ENCODE results near the gene ZFPL1. TPM values are rescaled to one million over a fixed set of nuclear protein-coding genes. Genes with fewer than 3 reads are reported as not detected.
A peak's percentile ranks its signal among the peaks of the same experiment; 100 is the strongest.

Gene ZFPL1
- total RNA-seq, 1 donor from 2014 or later: 25.0 TPM

DNA sequence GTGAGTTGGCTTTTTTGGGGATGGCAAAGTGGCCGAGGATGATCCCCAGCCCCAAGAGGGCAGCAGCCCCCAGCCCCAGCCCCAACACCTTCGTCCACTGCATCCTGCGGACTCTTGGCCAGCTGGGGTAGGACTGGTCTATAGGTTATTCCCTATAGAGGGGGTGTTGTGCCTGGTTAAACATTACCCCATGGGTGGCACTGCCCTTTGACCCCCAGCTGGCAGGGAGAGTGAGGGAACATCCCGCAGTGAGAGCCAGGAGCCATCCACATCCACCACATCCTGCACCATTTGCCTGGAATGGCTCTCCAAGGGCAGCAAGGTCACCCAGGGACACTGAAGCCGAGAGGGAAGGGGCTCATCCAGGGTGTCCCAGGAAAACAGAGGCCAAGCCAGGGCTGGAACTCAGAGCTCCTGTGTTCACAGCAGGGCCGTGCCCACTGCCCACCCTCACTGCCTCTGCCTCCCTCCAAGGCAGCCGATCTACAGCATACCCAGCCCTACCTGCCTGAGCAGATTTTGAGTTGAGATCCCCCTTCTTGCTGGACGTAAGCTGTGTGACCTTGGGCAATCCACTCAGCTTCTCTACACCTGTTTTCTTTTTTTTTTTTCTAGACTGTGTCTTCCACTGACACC lies 25.5 kb upstream of the ZFPL1 start, which contains the start of gene NAALADL1:
TSS of gene NAALADL1 (minus strand) at position 135 of the 636 bp plus-strand sequence. CDS start at position 103, 32 bp downstream.
- intact Hi-C loops (cut with DNase I): no loop called here
- peak; percentile 57 for DNase-seq (ENCODE audit: missing footprints)
- no peak for ATAC-seq

DNA sequence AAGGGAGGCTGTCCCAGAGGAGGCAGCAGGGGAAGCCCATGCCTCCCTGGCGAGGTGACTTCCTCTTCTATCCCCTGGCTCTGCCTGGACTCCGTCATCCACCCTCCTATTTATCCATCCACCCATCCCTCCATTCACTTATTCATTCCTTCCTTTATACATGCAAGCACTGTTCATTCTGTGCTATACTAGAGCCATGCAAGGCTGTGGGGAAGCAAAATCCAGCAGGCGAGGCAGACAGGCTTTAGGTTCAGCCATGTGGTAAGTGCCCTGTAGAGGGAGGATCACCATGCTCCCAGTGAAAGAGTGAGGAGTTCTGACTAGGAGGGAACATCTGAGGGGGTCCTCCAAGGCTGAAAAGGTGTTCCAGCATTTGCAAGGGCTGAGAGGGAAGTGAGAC lies 24.5 kb upstream of the ZFPL1 start:
- intact Hi-C loops (cut with DNase I): no loop called here
- ATAC-seq: no peak

DNA sequence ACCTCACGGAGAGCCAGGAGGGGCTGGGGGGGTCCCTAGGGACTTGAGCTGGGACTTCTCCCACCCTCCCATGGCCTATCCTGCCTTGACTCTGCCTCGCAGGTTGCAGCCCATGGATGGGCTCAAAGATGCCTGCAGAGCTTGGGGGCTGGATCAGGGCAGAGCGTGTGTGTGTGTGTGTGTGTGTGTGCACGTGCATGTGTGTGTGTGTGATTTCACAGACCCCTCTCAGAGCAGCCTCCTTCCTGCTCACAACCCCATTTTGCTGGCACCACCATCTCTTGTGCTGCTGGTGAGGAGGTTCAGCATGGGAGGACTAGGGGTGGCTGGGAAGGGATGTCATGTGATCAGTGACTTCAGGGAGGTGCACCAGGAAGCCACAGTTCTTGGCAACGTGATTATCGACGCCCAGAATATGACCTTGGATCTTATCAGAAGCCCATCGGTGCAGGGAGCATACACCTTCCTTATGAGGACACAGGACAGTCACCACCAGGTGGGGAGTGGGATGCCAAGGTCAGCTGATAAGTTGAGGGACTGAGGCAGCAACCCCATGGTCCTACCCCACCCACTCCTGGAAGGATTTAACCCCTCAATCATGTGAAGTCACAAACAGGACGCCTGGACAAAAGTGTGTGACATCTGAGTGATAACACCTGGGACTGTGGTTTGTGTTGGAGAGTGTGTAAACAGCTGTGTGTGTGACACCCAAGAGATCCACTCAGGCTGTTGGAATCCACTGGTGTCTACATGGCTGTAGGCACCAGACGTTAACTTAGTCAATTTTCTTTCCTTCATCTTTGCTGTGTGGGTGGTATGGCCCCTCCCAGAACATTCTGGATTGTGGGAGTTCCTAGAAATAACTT lies 23.8 kb upstream of the ZFPL1 start:
- ATAC-seq (no peak), DNase-seq (ENCODE audit: missing footprints) (peak; percentile 11)
- intact Hi-C loops (cut with DNase I): no loop called here

More for the DNA sequence above, 24.5 kb upstream of the ZFPL1 start:
- DNase-seq (ENCODE audit: missing footprints): peak; percentile 4

DNA sequence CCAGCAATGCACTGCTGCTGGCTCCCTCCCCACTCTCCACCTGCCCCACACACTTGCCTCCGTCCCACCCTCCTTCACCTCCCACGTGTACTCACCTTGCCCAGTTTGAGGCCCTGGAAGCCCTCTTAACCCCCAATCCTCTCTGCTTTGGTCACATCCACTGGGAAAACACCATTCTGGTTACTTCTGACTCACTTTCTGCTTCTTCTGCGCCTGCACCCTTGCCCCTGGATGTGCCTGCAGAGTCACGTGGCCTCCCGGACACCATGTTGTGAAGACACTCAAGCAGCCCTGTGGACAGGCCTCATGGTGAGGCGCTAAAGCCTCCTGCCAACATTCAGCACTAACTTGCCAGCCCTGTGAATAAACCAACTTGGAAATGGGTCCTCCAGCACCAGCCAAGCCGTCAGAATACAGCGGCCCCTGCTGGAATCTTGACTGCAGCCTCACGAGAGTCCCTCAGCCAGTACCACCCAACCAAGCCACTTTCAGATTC lies 23.1 kb upstream of the ZFPL1 start:
- DNase-seq (ENCODE audit: missing footprints) (no peak), ATAC-seq (no peak)
- intact Hi-C loops (cut with DNase I): no loop called here

DNA sequence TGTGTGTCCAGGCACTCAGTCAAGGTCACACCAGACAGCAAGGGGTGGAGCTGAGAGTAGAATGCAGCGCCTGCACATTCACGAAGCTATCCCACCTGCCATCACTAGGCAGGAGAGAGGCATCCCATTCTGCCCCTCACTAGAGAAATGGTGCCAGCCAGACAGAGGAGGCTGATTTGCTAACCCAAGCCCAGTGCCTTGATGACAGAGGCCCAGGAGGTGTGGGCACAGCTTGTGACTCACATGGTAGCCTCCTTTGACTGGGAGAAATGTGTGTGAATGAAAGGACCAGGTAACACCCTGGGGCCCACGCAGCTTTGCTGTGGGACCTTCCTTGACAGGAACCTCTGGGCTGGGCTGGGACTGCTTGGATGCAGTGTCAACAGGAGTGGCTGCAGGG lies 20.5 kb upstream of the ZFPL1 start:
- intact Hi-C loops (cut with DNase I): no loop called here
- DNase-seq (ENCODE audit: missing footprints) (no peak), ATAC-seq (no peak)

DNA sequence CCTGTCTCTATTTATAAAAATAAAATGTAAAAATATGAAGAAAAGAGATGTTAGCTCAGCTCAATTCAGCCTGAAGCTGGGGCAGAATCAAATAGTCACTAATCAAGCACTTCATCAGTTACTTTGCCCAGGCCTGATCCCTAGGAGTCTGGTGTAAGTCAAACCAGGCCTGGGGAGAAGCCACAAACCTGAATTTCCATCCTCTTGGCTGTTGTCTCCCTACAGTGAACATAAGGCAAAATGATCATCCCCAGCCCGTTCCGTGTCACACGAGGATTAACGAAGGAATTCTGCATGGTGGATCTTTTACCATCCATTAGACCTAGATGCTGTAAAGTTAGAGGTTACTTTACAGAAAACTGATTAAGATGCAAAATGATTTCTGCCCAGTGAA lies 19.2 kb upstream of the ZFPL1 start:
- DNase-seq (ENCODE audit: missing footprints) (no peak), ATAC-seq (no peak)
- intact Hi-C loops (cut with DNase I): no loop called here

DNA sequence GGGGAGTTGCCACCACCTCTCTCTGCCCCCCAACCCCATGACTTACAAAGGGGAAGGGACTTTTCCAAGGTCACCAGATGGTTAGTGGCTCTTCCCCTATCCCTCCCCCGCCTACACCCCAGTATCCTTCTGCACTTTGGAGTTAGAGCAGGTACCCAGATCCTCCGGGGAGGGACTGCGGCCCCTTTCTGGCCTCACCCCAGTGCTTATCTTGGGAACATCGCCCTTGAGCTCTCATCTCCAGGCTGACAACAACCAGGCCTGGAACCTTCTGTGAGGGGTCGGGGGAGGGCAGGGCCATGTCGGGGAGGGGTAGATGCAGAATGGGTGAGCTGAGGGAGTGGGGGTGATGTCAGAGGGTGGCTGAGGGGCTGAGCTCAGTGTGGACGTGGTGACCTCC lies 18.2 kb upstream of the ZFPL1 start:
- ATAC-seq: no peak
- peak; percentile 41 for DNase-seq (ENCODE audit: missing footprints)
- intact Hi-C loops (cut with DNase I): no loop called here

DNA sequence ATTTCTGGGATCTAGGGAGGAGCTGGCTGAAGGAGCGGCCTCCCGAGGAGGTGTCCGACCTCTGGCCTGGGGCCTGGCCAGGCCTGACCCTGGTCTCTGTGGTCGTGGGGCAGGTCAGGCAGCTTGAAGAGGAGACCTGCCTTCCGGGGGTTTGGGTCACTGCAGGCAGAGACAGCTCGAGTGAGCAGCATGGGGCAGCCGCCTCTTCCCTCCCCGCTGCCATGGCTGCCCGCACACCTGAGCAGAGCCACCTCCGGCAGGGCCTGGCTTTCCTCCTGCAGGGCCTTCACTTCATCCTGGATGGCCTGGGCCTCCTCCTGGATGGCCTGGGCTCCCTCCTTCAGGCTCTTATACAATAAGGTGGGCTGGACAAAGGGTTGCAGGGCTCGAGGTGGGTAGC lies 17.7 kb upstream of the ZFPL1 start:
- peak; percentile 17 for DNase-seq (ENCODE audit: missing footprints)
- no peak for ATAC-seq
- intact Hi-C loops (cut with DNase I): no loop called here

DNA sequence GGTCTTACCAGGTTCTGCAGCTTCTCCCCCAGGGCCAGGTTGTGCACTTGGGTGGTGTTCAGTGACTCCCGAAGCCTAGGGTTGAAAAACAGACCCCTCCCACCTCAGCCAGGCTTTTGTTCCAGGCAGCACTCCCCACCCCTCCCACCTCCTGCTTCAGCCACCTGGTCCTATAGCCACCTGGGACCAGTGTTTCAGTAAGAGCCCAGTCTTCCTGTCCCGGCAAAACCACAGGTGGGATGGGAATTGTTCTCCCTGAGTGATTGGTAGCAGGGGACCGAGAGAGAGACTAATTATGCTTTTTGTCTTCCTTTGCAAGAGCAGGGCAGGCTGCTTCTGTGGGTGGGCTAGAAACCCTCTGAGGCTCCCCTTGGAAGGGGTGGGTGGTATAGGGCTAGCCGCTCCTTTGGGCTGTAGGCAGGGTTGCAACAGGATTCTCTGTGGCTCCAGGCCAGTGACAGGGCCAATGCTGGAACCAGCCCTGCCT lies 17.2 kb upstream of the ZFPL1 start:
- no peak for ATAC-seq
- intact Hi-C loops (cut with DNase I): no loop called here
- no peak for DNase-seq (ENCODE audit: missing footprints)

DNA sequence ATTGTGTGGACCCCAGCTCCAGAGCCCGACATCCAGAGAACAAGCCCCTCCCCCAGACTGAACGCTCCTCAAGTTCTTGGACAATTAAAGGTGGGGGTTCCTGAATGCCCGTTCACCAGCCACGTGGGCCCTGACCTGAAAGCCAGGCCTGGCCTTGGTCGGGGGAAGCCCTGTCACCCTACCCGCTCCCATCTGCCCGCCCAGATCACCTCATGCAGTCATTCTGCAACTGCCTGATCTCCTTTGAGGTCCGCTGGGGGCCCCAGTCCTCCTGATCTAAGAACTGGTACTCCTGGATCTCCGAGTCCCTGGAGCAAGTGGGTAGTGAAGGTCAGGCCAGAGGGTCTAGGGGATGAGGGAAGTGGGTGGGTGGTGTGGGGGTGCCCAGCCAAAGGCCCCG lies 16.6 kb upstream of the ZFPL1 start:
- ATAC-seq: no peak
- DNase-seq (ENCODE audit: missing footprints): peak; percentile 31
- intact Hi-C loops (cut with DNase I): no loop called here

DNA sequence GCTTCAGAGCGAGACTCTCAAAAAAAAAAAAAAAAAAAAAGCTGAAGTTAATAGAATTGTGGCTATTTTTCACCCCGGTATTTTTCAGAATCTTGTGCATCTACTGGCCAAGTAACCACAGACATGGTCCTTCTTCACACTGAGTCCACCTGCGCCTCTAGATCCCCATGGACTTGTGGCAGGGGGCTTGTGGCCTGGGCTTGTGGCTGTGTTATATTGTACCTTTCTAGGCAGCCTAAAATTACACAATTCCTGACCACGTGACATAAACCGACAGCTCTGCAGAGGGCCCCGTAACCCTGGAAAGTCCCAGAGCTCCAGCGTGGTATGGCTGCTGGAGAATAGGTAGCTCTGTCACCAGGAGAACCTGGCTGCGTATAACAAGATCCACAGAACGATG lies 14.8 kb upstream of the ZFPL1 start:
- intact Hi-C loops (cut with DNase I): no loop called here
- DNase-seq (ENCODE audit: missing footprints) (no peak), ATAC-seq (no peak)

DNA sequence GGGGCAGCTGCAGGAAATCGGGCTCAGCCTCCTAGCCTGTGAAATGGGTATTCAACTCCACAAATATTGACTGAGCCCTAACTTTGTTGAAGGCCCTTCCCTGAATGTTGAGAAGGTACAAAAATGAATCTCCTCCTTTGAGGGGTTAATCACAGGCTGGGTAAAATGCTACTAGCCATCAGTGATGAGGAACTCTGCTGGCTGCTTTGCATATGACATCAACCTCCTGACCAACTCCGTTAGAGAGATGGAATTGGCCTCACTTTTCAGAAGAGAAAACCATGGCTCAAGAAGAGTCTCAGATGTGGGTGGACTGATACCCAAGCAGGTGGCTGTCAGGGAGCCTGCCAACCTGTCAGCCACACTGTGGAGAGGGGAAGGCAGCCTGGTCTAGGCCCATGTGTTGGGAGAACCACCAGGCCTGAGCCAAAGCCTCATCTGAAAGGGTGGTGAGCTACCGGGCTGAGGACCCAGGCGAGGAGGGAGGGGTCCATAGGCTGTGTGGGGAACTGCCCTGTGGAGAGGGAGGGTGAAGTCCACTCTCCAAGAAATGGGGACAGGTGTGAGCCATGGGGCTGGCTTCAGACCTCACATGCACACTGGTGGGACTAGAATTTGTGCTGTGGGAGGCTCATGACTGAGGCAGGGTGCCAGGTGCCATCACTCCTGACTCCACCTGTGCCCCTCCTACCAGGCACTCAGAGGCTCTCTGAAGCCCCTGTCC lies 12.0 kb upstream of the ZFPL1 start:
- DNase-seq (ENCODE audit: missing footprints): no peak
- no peak for ATAC-seq
- intact Hi-C loops (cut with DNase I): no loop called here

DNA sequence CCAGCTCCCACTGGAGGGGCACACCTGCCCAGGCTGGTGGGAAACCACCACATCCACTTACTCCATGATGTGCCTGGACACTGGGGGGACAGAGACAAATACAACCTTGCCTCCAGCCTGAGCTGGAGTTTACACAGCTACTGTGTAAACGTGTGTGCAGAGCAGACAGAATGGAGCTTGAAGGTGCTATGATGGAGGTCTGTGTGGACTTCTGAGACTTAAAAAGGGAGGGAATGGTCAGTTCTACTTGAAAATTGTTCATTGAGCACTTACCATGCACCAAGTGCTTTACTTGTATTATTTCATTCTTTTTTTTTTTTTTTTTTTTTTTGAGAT lies 11.4 kb upstream of the ZFPL1 start:
- no peak for ATAC-seq
- DNase-seq (ENCODE audit: missing footprints): no peak
- intact Hi-C loops (cut with DNase I): no loop called here

DNA sequence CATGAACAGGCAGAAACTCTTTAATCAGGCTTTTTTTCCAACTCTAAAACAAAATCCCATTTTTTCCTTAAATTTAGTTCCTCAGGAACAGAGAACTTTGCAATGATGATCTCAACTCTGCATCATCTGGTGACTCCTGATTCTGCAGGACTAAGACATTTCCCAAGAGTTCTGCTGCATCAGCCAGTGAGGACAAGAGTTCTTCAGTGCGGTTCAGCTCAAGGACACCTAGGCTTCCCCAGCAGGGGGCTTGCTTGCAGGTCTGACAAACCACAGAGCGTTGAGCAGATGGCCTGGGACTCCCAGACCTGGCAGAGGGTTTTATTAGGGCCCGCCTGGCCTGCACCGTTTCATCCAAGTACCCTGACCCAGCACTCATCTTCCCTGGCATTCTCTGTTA lies 6.6 kb upstream of the ZFPL1 start:
- intact Hi-C loops (cut with DNase I): no loop called here
- no peak for ATAC-seq
- DNase-seq (ENCODE audit: missing footprints): no peak

DNA sequence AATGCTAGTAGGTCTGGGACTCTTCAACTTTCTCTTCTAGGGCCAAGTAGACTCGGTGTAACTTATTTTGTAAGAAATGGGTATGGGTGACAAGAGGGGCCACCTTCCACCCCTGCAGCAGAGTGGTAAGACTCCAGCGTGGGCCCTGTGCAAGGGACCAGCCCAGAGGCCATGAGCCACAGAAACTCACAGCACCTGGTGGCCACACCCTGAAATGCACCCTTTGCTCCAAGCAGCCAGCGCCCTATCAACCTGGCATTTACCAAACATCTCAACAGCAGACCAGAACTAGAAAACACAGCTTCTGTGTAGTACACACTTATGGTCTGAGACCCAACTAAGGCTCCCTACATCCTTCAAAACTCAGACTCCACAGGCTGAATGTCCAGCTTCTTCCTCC lies 5.9 kb upstream of the ZFPL1 start:
- peak; percentile 60 for ATAC-seq
- DNase-seq (ENCODE audit: missing footprints): no peak
- intact Hi-C loops (cut with DNase I): no loop called here

DNA sequence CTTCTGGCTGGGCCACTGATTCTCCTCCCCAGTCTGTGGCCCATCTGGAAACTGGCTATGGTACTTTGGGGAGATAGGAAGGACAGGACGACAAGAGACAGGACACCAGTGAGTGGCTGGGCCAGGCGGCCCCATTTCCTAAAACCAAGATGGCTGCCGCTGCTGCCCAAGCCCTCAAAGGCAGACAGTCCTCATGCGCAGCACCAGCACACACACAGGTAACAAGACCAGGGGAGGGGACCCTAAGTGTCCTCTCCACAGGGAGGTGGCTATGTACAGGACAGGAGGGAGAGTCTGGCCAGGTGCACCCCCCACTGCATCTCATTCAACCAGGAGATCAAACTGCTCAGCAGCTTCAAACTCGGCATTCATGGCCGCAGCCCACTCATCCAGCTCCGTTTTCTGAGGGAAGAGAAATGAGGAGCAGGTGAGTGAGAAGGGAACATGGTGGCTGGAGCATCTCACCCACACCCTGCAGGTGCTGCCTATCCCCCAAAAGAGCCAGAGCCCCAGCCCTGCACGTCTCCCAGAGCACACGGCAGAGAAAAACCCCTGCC lies 5.2 kb upstream of the ZFPL1 start:
- intact Hi-C loops (cut with DNase I): no loop called here
- ATAC-seq: no peak

DNA sequence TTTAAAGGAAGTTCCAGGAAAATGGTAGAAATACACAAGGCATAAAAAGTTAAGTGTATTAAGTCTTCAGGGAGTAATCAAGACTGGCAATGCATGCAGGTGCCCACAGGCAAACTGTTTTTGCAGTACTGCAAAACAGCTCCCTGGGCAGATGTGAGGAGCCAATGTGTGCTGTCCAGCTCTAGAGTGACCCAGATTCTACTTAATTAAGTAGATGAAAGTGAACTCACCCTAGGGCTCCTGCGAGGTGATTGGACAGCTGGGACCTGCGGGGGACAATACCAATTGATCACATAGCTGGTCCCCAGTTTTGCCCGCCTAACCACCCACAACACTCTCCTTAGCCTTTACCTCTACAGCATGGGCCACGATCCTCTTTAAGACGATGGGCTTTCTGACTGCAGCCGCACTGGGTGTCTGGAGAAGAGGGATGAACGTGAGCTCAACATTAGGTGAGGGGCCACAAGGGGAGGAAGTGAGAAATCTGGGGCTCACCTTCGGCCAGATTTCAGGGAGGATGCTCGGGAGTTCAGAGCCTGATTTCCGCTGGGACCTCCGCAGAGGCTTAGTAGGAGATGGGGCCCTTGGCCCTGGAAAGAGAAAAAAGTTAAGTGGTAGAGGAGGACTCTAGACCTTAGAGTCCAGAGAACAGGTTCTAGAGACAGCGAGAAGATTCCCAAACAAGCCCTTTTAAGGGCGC lies 738 bp upstream of the ZFPL1 start:
- no peak for DNase-seq (ENCODE audit: missing footprints)
- ATAC-seq: no peak
- intact Hi-C loops (cut with DNase I): loop anchor here (5.0 kb wide), 2 partner anchors 41 to 56 kb away; partner anchors contain the start of genes SAC3D1 and SNX15

More for the DNA sequence above, 5.2 kb upstream of the ZFPL1 start:
- DNase-seq (ENCODE audit: missing footprints): no peak

DNA sequence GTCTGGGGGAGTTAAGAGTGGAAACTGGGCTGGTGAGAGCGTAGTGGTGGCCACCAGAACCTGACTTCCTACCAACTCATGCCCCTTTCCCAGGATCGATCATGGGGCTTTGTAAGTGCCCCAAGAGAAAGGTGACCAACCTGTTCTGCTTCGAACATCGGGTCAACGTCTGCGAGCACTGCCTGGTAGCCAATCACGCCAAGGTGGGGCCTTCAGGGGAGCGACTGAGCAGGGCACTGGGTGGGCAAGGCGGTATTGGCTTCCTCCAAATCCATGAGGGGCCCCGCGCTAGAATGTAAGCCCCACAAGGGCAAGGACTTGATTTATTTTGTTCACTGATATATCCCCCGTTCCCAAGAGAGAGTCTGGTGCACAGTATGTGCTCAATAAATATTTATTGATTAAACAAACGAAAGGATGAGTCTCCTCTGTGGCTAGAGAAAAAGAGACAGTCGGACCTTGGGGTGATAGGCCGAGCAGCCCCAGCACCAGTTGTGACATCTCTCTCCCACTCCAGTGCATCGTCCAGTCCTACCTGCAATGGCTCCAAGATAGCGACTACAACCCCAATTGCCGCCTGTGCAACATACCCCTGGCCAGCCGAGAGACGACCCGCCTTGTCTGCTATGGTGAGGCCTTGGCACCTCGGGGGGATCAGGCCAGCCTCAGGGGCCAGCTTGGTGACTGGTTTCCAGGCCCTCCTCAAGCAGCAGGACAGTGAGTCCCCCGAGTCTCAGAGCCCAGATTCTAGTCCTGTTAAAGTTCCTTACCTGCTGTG lies 765 bp downstream of the ZFPL1 start:
- ATAC-seq: no peak
- intact Hi-C loops (cut with DNase I): loop anchor here (1.0 to 5.0 kb wide), 3 partner anchors 33 to 57 kb away; partner anchors contain the start of genes SAC3D1, SNX15 and ZNHIT2
- DNase-seq (ENCODE audit: missing footprints): no peak
